ENCODE data around the gene FEM1B. TPM values are rescaled to one million over a fixed set of nuclear protein-coding genes. Genes with fewer than 3 reads are reported as not detected.

The FEM1B gene
- total RNA-seq, 2 experiments from 2014 or later: 83.2 to 94.9 TPM

DNA sequence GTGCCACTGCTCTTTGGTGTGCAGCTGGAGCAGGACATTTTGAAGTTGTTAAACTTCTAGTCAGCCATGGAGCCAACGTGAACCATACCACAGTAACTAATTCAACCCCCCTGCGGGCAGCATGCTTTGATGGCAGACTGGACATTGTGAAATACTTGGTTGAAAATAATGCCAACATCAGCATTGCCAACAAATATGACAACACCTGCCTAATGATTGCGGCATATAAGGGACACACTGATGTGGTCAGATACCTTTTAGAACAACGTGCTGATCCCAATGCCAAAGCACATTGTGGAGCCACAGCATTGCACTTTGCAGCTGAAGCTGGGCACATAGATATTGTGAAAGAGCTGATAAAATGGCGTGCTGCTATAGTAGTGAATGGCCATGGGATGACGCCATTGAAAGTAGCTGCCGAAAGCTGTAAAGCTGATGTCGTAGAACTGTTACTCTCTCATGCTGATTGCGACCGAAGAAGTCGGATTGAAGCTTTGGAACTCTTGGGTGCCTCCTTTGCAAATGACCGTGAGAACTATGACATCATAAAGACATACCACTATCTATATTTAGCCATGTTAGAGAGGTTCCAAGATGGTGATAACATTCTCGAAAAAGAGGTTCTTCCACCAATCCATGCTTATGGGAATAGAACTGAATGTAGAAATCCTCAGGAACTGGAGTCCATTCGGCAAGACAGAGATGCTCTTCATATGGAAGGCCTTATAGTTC, 12.2 kb downstream of the FEM1B start:
- intact Hi-C loops (cut with DNase I, micrococcal nuclease): no loop called here
- H3K9me3 Mint-ChIP-seq: no peaks in the 10 kb centered on the region
- no peak overlapping the region for H3K4me3 Mint-ChIP-seq
- Histone ChIP-seq H3K36me3 (ENCODE audit: insufficient read depth, low read length) (peaks cover 33% of the 10 kb centered on the region), H3K27me3 (ENCODE audit: control insufficient read depth in 1 of 2, insufficient read depth in 2 of 2, low read length in 2 of 2) (no peaks in the 10 kb centered on the region), H3K27ac (ENCODE audit: low read depth in 1 of 2, low read length in 2 of 2) (no peak overlapping the region), H3K4me3 (ENCODE audit: low read length) (no peak overlapping the region), H3K4me1 (ENCODE audit: insufficient read depth, low read length) (peaks cover 9% of the 10 kb centered on the region), H3K9me3 (ENCODE audit: control insufficient read depth in 1 of 2, insufficient read depth in 1 of 2, low read length in 2 of 2) (no peaks in the 10 kb centered on the region)
- ChIA-PET CTCF (no interaction called here), POLR2A (interaction anchor here (0.6 to 1.9 kb wide), 5 partner anchors 8 to 139 kb away, joined by 3 to 6 read pairs (median 5); partner anchors contain the start of gene FEM1B)
- H3K27me3 Mint-ChIP-seq: no peaks in the 10 kb centered on the region
- ATAC-seq (ENCODE audit: poor library complexity): no peak
- TF ChIP-seq, protein P1, sequence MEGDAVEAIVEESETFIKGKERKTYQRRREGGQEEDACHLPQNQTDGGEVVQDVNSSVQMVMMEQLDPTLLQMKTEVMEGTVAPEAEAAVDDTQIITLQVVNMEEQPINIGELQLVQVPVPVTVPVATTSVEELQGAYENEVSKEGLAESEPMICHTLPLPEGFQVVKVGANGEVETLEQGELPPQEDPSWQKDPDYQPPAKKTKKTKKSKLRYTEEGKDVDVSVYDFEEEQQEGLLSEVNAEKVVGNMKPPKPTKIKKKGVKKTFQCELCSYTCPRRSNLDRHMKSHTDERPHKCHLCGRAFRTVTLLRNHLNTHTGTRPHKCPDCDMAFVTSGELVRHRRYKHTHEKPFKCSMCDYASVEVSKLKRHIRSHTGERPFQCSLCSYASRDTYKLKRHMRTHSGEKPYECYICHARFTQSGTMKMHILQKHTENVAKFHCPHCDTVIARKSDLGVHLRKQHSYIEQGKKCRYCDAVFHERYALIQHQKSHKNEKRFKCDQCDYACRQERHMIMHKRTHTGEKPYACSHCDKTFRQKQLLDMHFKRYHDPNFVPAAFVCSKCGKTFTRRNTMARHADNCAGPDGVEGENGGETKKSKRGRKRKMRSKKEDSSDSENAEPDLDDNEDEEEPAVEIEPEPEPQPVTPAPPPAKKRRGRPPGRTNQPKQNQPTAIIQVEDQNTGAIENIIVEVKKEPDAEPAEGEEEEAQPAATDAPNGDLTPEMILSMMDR (IDR thresholded peaks at IDR 0.05): no peak
- H3K36me3 Mint-ChIP-seq (ENCODE audit: low read depth): peaks cover 91% of the 10 kb centered on the region
- H3K4me1 Mint-ChIP-seq (ENCODE audit: low read depth): peaks cover 75% of the 10 kb centered on the region
- H3K27ac Mint-ChIP-seq: peak overlapping the region; percentile 42
- DNase-seq: no peak

DNA sequence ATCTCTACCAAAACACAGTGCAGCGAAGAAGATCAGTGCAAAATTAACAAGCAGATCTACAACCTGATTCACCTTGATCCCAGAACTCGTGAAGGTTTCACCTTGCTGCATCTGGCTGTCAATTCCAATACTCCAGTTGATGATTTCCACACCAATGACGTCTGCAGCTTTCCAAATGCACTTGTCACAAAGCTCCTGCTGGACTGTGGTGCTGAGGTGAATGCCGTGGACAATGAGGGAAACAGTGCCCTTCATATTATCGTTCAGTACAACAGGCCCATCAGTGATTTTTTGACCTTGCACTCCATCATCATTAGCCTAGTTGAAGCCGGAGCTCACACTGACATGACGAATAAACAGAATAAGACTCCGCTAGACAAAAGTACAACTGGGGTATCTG, 13.2 kb downstream of the FEM1B start:
- ATAC-seq (ENCODE audit: poor library complexity) (no peak), DNase-seq (no peak)
- H3K27ac ChIP-seq (ENCODE audit: low read depth in 1 of 2, low read length in 2 of 2): no peak overlapping the region
- no peak overlapping the region for H3K4me3 ChIP-seq (ENCODE audit: low read length)
- peaks cover 5% of the 10 kb centered on the region for H3K4me1 ChIP-seq (ENCODE audit: insufficient read depth, low read length)
- no peak overlapping the region for H3K4me3 Mint-ChIP-seq
- intact Hi-C loops (cut with DNase I, micrococcal nuclease): no loop called here
- peaks cover 88% of the 10 kb centered on the region for H3K36me3 Mint-ChIP-seq (ENCODE audit: low read depth)
- H3K36me3 ChIP-seq (ENCODE audit: insufficient read depth, low read length): peaks cover 27% of the 10 kb centered on the region
- H3K4me1 Mint-ChIP-seq (ENCODE audit: low read depth): peaks cover 73% of the 10 kb centered on the region
- no peaks in the 10 kb centered on the region for H3K27me3 Mint-ChIP-seq
- CTCF ChIA-PET: no interaction called here
- no peak overlapping the region for H3K27ac Mint-ChIP-seq
- no peaks in the 10 kb centered on the region for H3K9me3 ChIP-seq (ENCODE audit: control insufficient read depth in 1 of 2, insufficient read depth in 1 of 2, low read length in 2 of 2)
- no peaks in the 10 kb centered on the region for H3K9me3 Mint-ChIP-seq
- TF ChIP-seq, protein P1 (IDR thresholded peaks at IDR 0.05): no peak
- no peaks in the 10 kb centered on the region for H3K27me3 ChIP-seq (ENCODE audit: control insufficient read depth in 1 of 2, insufficient read depth in 2 of 2, low read length in 2 of 2)
- POLR2A ChIA-PET: interaction anchor here (1.0 to 2.0 kb wide), 2 partner anchors 10 to 12 kb away, joined by 5 to 17 read pairs; partner anchors contain the start of gene FEM1B

DNA sequence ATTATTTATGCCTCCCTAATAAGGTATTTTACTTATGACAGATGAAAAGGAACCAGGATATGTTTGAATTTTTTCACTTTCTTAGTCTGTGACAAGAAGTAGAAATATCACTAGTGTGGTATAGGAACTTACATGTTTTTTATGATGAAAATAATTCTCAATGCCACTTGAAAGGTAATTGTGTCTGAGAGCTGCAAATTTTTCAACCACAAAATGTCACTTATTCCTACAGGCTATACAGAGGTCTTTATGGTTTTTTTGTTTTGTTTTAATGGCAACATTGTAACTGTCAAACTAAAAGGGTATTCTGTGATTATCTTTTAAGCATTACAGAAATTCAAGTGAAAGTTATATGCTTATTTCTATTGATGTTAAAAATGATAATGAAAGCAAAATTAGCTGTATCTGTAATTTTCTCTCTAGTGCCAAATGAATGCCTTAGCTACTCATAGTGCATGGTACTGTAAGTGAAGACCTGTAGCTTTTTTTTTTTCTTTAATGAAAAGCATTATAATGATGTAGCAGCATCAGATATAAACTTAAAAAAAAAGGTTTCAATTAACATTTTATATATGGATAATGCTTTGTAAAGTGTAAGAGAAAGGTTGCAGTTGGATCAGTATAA, 14.7 kb downstream of the FEM1B start:
- DNase-seq: no peak
- intact Hi-C loops (cut with DNase I, micrococcal nuclease): loop anchor here in 1 of 2 experiments (2.0 kb wide), 1 partner anchor 13 kb away; no protein-coding TSS in a partner anchor
- Mint-ChIP-seq H3K27me3 (no peaks in the 10 kb centered on the region), H3K4me3 (no peak overlapping the region), H3K4me1 (ENCODE audit: low read depth) (peaks cover 68% of the 10 kb centered on the region), H3K36me3 (ENCODE audit: low read depth) (peaks cover 83% of the 10 kb centered on the region), H3K9me3 (no peaks in the 10 kb centered on the region), H3K27ac (peak overlapping the region; percentile 6)
- no peak overlapping the region for H3K27ac ChIP-seq (ENCODE audit: low read depth in 1 of 2, low read length in 2 of 2)
- no peak for ATAC-seq (ENCODE audit: poor library complexity)
- no peak overlapping the region for H3K4me3 ChIP-seq (ENCODE audit: low read length)
- H3K9me3 ChIP-seq (ENCODE audit: control insufficient read depth in 1 of 2, insufficient read depth in 1 of 2, low read length in 2 of 2): no peaks in the 10 kb centered on the region
- no peaks in the 10 kb centered on the region for H3K27me3 ChIP-seq (ENCODE audit: control insufficient read depth in 1 of 2, insufficient read depth in 2 of 2, low read length in 2 of 2)
- peaks cover 27% of the 10 kb centered on the region for H3K36me3 ChIP-seq (ENCODE audit: insufficient read depth, low read length)
- TF ChIP-seq, protein P1 (IDR thresholded peaks at IDR 0.05): no peak
- ChIA-PET CTCF (interaction anchor here (0.9 to 1.6 kb wide), 2 partner anchors 10 to 39 kb away, joined by 3 to 7 read pairs; no protein-coding TSS in a partner anchor), POLR2A (interaction anchor here (0.6 to 2.0 kb wide), 3 partner anchors 12 to 14 kb away, joined by 3 to 17 read pairs (median 4); partner anchors contain the start of gene FEM1B)
- H3K4me1 ChIP-seq (ENCODE audit: insufficient read depth, low read length): peaks cover 5% of the 10 kb centered on the region
